HEK293T (cell line): ENCODE measurements around the gene LRRK1.

Experiments used
- CTCF ChIA-PET: fragments of 350-600 bp; formaldehyde crosslinking; extraction: SDS; loops from one replicate; lab custom pipeline; 2021; ENCODE audit warnings: antibody characterized with exemption, inconsistent platforms; lab: Yijun Ruan, JAX
- POLR2A ChIA-PET: fragments of 350-600 bp; formaldehyde crosslinking; extraction: SDS; loops from one replicate; lab custom pipeline; 2020; ENCODE audit warnings: antibody characterized with exemption, inconsistent platforms; lab: Yijun Ruan, JAX
- DNase-seq: peaks from one replicate; pipeline ENCODE4 v3.0.0; 2012; ENCODE audit warnings: mixed read lengths; ENCODE audit errors: extremely low spot score
- ARNT ChIP-seq: fragments of 450-650 bp; IDR thresholded peaks from 2 replicates; pipeline ENCODE4 v1.6.1; 2017; ENCODE audit warnings: mild to moderate bottlenecking
- BHLHE40 ChIP-seq: fragments of 450-650 bp; IDR thresholded peaks from 2 replicates; pipeline ENCODE4 v1.6.1; 2016; ENCODE audit warnings: mild to moderate bottlenecking, moderate library complexity, borderline replicate concordance
- CTBP1 ChIP-seq: fragments of 450-650 bp; IDR thresholded peaks from 2 replicates; pipeline ENCODE4 v1.6.1; 2016; ENCODE audit warnings: borderline replicate concordance
- ELF4 ChIP-seq: fragments of 450-650 bp; IDR thresholded peaks from 2 replicates; pipeline ENCODE4 v1.6.1; 2017; ENCODE audit warnings: antibody characterized with exemption
- FOXA1 ChIP-seq: fragments of 450-650 bp; IDR thresholded peaks from 2 replicates; pipeline ENCODE4 v1.6.1; 2016; ENCODE audit warnings: mild to moderate bottlenecking
- FOXK2 ChIP-seq: fragments of 450-650 bp; IDR thresholded peaks from 2 replicates; pipeline ENCODE4 v1.6.1; 2016; ENCODE audit warnings: mild to moderate bottlenecking
- FOXM1 ChIP-seq: fragments of 450-650 bp; IDR thresholded peaks from 2 replicates; pipeline ENCODE4 v1.6.1; 2017; ENCODE audit warnings: mild to moderate bottlenecking, borderline replicate concordance
- HDGF ChIP-seq: fragments of 450-650 bp; IDR thresholded peaks from 2 replicates; pipeline ENCODE4 v1.6.1; 2017; ENCODE audit warnings: antibody characterized with exemption, borderline replicate concordance
- L3MBTL2 ChIP-seq: fragments of 450-650 bp; conservative IDR thresholded peaks from 2 replicates; pipeline ENCODE4 v1.6.1; 2016; ENCODE audit warnings: mild to moderate bottlenecking
- LEF1 ChIP-seq: fragments of 450-650 bp; IDR thresholded peaks from 2 replicates; pipeline ENCODE4 v1.6.1; 2017; ENCODE audit warnings: mild to moderate bottlenecking, borderline replicate concordance
- NFRKB ChIP-seq: fragments of 450-650 bp; IDR thresholded peaks from 2 replicates; pipeline ENCODE4 v1.6.1; 2016; ENCODE audit warnings: mild to moderate bottlenecking, moderate library complexity
- PKNOX1 ChIP-seq: fragments of 450-650 bp; IDR thresholded peaks from 2 replicates; pipeline ENCODE4 v1.6.1; 2016
- SP1 ChIP-seq: fragments of 450-650 bp; IDR thresholded peaks from 2 replicates; pipeline ENCODE4 v1.6.1; 2017
- SUZ12 ChIP-seq: fragments of 450-650 bp; IDR thresholded peaks from 2 replicates; pipeline ENCODE4 v1.6.1; 2016; ENCODE audit warnings: mild to moderate bottlenecking
- TARDBP ChIP-seq: fragments of 450-650 bp; IDR thresholded peaks from 2 replicates; pipeline ENCODE4 v1.6.1; 2016
- ZNF384 ChIP-seq: fragments of 450-650 bp; IDR thresholded peaks from 2 replicates; pipeline ENCODE4 v1.6.1; 2016

LRRK1 gene

GRCh38 chr15:100932676-100933348 lies 13.7 kb downstream of the LRRK1 start:
- POLR2A ChIA-PET: no interaction called here
- no peak for DNase-seq
- no peak for TF ChIP-seq HDGF
- CTCF ChIA-PET: no interaction called here

- ChIA-PET POLR2A (no interaction called here), CTCF (no interaction called here)
- no peak for TF ChIP-seq LEF1
- TF ChIP-seq ELF4: no peak
- no peak for DNase-seq
Measured at GRCh38 chr15:100934166-100934565, 15.0 kb downstream of the LRRK1 start.

- no peak for DNase-seq
- POLR2A ChIA-PET: no interaction called here
- CTCF ChIA-PET: no interaction called here
- TF ChIP-seq L3MBTL2 (no peak), ARNT (no peak), ELF4 (no peak), SUZ12 (no peak), BHLHE40 (no peak), ZNF384 (no peak), FOXM1 (no peak), FOXK2 (no peak), HDGF (no peak), FOXA1 (no peak), TARDBP (no peak), NFRKB (no peak), LEF1 (no peak), PKNOX1 (no peak)
Measured at GRCh38 chr15:100934726-100935125, 15.6 kb downstream of the LRRK1 start.

GRCh38 chr15:100937171-100937570 lies 18.0 kb downstream of the LRRK1 start:
- TF ChIP-seq ZNF384: no peak
- ChIA-PET CTCF (no interaction called here), POLR2A (no interaction called here)
- no peak for DNase-seq

- TF ChIP-seq PKNOX1 (no peak), ZNF384 (no peak), NFRKB (no peak), SP1 (no peak), BHLHE40 (no peak), FOXM1 (no peak), FOXA1 (no peak), HDGF (no peak), LEF1 (no peak)
- ChIA-PET POLR2A (no interaction called here), CTCF (no interaction called here)
- DNase-seq: no peak
Measured at GRCh38 chr15:100939791-100940190, 20.6 kb downstream of the LRRK1 start.

GRCh38 chr15:100940767-100941379 lies 21.7 kb downstream of the LRRK1 start:
- ChIA-PET POLR2A (no interaction called here), CTCF (interaction anchor here (0.7 to 1.5 kb wide), 3 partner anchors 37 to 67 kb away, joined by 3 to 4 read pairs (median 4); no protein-coding TSS in a partner anchor)
- no peak for TF ChIP-seq NFRKB
- no peak for TF ChIP-seq HDGF
- TF ChIP-seq FOXM1: no peak
- no peak for TF ChIP-seq PKNOX1
- TF ChIP-seq L3MBTL2: no peak
- no peak for TF ChIP-seq TARDBP
- TF ChIP-seq SUZ12: no peak
- TF ChIP-seq ELF4: no peak
- TF ChIP-seq SP1: no peak
- TF ChIP-seq LEF1: no peak
- no peak for TF ChIP-seq ZNF384
- no peak for DNase-seq

- DNase-seq: no peak
- TF ChIP-seq BHLHE40: no peak
- TF ChIP-seq CTBP1: no peak
- TF ChIP-seq FOXM1: no peak
- no peak for TF ChIP-seq FOXA1
- no peak for TF ChIP-seq SP1
- no peak for TF ChIP-seq SUZ12
- no peak for TF ChIP-seq PKNOX1
- TF ChIP-seq TARDBP: no peak
- TF ChIP-seq ELF4: no peak
- TF ChIP-seq LEF1: no peak
- TF ChIP-seq FOXK2: no peak
- no peak for TF ChIP-seq L3MBTL2
- TF ChIP-seq NFRKB: no peak
- no peak for TF ChIP-seq ZNF384
- ChIA-PET POLR2A (no interaction called here), CTCF (interaction anchor here (1.1 to 1.5 kb wide), 2 partner anchors 42 to 66 kb away, joined by 4 read pairs; no protein-coding TSS in a partner anchor)
Measured at GRCh38 chr15:100941536-100941935, 22.4 kb downstream of the LRRK1 start.
